Bronchial epithelial cell (primary cell): ENCODE results near the gene PCNX1. TPM values are rescaled to one million over a fixed set of nuclear protein-coding genes. Genes with fewer than 3 reads are reported as not detected.
"Not testable (repeated sequence)": the region's sequence is repeated elsewhere in the genome, so short reads cannot be mapped to it uniquely, and the experiment has no call there.

Source experiments
- DNase-seq: peaks from one replicate; pipeline ENCODE4 v3.0.0-alpha.2; 2010; ENCODE audit warnings: low read depth
- FAIRE-seq: peaks from 2 replicates; lab custom pipeline; 2011; peaks lifted over from hg19 to GRCh38; lab: Jason Lieb, UNC
- H3K27me3 ChIP-seq: 2 replicates; pipeline ENCODE4 v1.5.1; 2011; ENCODE audit warnings: low read length; ENCODE audit not compliant: control insufficient read depth, insufficient read depth
- H3K36me3 ChIP-seq: 2 replicates; pipeline ENCODE4 v1.5.1; 2011; ENCODE audit warnings: low read length; ENCODE audit not compliant: control insufficient read depth, insufficient read depth
- H3K4me3 ChIP-seq: 2 replicates; pipeline ENCODE4 v1.5.1; 2011; ENCODE audit warnings: mild to moderate bottlenecking, low read depth, low read length, control low read depth
- CTCF ChIP-seq: IDR thresholded peaks from 2 replicates; pipeline ENCODE4 v1.5.1; 2011; ENCODE audit warnings: mild to moderate bottlenecking, moderate library complexity, low read length, control low read depth, inconsistent platforms; ENCODE audit not compliant: insufficient read depth, severe bottlenecking
- total RNA-seq: library from RNA; depleted of rRNA; stranded (reverse); fragments of >200 nt; gene quantifications from 2 replicates; pipeline ENCODE4 v1.2.1, GENCODE V29; 2014

The PCNX1 gene
- total RNA-seq, 1 donor from 2014 or later = 24.5 TPM

DNA sequence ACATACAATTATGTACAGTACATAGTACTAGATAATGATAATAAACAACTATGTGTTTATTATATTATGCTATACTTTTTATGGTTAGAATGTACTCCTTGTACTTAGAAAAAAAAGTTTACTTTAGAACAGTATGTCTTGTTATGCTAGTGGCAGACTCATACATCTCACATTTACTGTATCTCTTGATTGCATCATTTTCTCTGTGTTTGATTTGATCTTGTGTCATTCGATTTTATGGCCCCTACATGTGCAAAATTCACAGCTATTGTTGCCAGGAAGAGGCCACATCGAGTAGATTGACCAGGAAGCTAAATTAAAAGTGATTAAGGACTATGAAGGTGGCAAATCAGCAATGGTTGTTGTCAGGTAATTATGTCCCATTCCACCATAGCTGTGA lies 153.0 kb downstream of the PCNX1 start:
- no peak overlapping the region for H3K4me3 ChIP-seq
- peaks cover 3% of the 10 kb centered on the region for H3K36me3 ChIP-seq
- H3K27me3 ChIP-seq = no peaks in the 10 kb centered on the region
- no peak for TF ChIP-seq CTCF
- FAIRE-seq (no peak), DNase-seq (no peak)

- DNase-seq = no peak
- FAIRE-seq = no peak
- H3K27me3 ChIP-seq = no peaks in the 10 kb centered on the region
- H3K4me3 ChIP-seq = no peak overlapping the region
- H3K36me3 ChIP-seq = peaks cover 3% of the 10 kb centered on the region
- TF ChIP-seq CTCF = no peak
These were observed 153.7 kb downstream of the PCNX1 start for GRCh38 chr14:71060825-71061455.

DNA sequence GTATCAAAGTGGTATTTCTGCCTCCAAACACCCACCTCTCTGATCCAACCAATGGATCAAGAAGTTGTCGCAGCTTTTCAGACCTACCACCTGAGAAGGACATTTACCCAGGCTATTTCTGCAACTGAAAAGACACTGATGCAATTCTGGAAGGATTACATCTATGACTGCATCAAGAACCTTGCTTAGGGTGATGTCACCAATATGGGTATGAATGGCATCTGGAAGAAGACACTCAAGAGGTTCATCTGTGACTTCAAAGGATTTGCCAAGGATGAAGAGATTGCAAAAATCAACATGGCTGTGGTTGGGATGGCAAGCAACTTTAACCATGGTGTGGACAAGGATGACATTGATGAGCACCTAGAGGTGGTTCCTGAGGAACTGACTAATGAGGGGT lies 154.2 kb downstream of the PCNX1 start:
- FAIRE-seq = peak; percentile 47
- Histone ChIP-seq H3K4me3 (no peak overlapping the region), H3K27me3 (no peaks in the 10 kb centered on the region), H3K36me3 (peaks cover 3% of the 10 kb centered on the region)
- DNase-seq = no peak
- no peak for TF ChIP-seq CTCF

DNA sequence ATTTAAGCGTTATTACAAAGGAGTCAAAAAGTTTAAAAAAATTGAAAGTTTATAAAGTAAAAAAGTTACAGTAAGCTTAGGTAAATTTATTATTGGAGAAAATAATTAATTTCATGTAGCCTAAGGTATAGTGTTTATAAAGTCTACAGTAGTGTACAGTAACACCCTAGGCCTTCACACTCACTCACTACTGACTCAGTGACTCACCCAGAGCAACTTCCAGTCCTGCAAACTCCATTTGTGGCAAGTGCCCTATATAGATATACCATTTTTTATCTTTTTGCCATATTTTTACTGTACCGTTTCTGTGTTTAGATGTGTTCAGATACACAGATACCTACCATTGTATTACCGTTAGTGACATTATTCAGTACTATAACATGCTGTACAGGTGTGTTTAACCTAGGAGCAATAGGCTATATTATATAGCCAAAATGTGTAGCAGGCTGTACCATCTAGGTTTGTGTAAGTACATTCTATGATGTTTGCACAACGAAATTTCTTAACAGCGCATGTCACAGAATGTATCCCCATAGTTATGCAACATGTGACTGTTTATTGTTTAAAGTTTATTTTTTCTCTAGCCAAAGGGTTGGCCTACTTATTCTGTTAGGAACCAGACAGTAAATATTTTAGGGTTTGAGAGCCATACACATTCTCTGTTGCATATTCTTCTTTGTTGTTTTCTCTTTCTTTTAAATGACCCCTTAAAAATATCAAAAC lies 155.5 kb downstream of the PCNX1 start:
- Histone ChIP-seq H3K27me3 (no peaks in the 10 kb centered on the region), H3K4me3 (no peak overlapping the region), H3K36me3 (peaks cover 3% of the 10 kb centered on the region)
- no peak for TF ChIP-seq CTCF
- FAIRE-seq (no peak), DNase-seq (peak; percentile 55)

GRCh38 chr14:71063351-71063750 lies 156.1 kb downstream of the PCNX1 start:
- H3K27me3 ChIP-seq = no peaks in the 10 kb centered on the region

DNA sequence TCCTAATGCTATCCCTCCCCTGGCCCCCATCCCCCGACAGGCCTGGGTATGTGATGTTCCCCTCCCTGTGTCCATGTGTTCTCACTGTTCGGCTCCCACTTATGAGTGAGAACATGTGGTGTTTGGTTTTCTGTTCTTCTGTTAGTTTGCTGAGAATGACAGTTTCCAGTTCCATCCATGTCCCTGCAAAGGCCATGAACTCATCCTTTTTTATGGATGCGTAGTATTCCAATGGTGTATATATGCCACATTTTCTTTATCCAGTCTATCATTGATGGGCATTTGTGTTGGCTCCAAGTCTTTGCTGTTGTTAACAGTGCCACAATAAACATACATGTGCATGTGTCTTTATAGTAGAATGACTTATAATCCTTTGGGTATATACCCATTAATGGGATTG lies 157.5 kb downstream of the PCNX1 start:
- not testable (repeated sequence) for DNase-seq, H3K27me3 ChIP-seq, H3K36me3 ChIP-seq, FAIRE-seq, H3K4me3 ChIP-seq

More at GRCh38 chr14:71063351-71063750, 156.1 kb downstream of the PCNX1 start:
- peaks cover 3% of the 10 kb centered on the region for H3K36me3 ChIP-seq
- FAIRE-seq (no peak), DNase-seq (peak; percentile 13)
- TF ChIP-seq CTCF = no peak
- no peak overlapping the region for H3K4me3 ChIP-seq
